ENCODE data around the gene ICAM5.
A peak's percentile ranks its signal among the peaks of the same experiment; 100 is the strongest.
"Not testable (repeated sequence)": the region's sequence is repeated elsewhere in the genome, so short reads cannot be mapped to it uniquely, and the experiment has no call there.

Gene ICAM5

GRCh38 chr19:10289836-10290356 lies at the start of gene ICAM5:
Gene ICAM5, plus strand, starts transcription at chr19:10289952. Its CDS starts 92 bp downstream, at chr19:10290044.
- no peak for DNase-seq

- DNase-seq = not testable (repeated sequence)
Observed at GRCh38 chr19:10241826-10242449, 47.8 kb upstream of the ICAM5 start.

- no peak for DNase-seq
Observed at GRCh38 chr19:10243606-10244005, 46.1 kb upstream of the ICAM5 start.

- no peak for DNase-seq
Observed at GRCh38 chr19:10245189-10245939, 44.4 kb upstream of the ICAM5 start.

- DNase-seq = no peak
Observed at GRCh38 chr19:10246511-10246910, 43.2 kb upstream of the ICAM5 start.

- DNase-seq = peak; percentile 84
Observed at GRCh38 chr19:10251792-10252694, 37.7 kb upstream of the ICAM5 start, which contains the start of gene MRPL4. Gene MRPL4, plus strand, starts transcription at chr19:10252214. Its CDS starts 40 bp downstream, at chr19:10252254.

- DNase-seq = no peak
Observed at GRCh38 chr19:10252707-10253106, 37.0 kb upstream of the ICAM5 start.

- DNase-seq = no peak
Observed at GRCh38 chr19:10254244-10254643, 35.5 kb upstream of the ICAM5 start.

GRCh38 chr19:10255358-10255757 lies 34.4 kb upstream of the ICAM5 start:
- no peak for DNase-seq

- no peak for DNase-seq
Observed at GRCh38 chr19:10256551-10256950, 33.2 kb upstream of the ICAM5 start.

GRCh38 chr19:10256970-10257615 lies 32.7 kb upstream of the ICAM5 start:
- DNase-seq = no peak

- DNase-seq = no peak
Observed at GRCh38 chr19:10258080-10258710, 31.6 kb upstream of the ICAM5 start.

GRCh38 chr19:10259162-10259905 lies 30.4 kb upstream of the ICAM5 start:
- no peak for DNase-seq

- no peak for DNase-seq
Observed at GRCh38 chr19:10260141-10260584, 29.6 kb upstream of the ICAM5 start.

- no peak for DNase-seq
Observed at GRCh38 chr19:10262771-10263170, 27.0 kb upstream of the ICAM5 start.

- no peak for DNase-seq
Observed at GRCh38 chr19:10266706-10267105, 23.0 kb upstream of the ICAM5 start.

- DNase-seq = no peak
Observed at GRCh38 chr19:10268071-10268470, 21.7 kb upstream of the ICAM5 start.

- DNase-seq = no peak
Observed at GRCh38 chr19:10269333-10270179, 20.2 kb upstream of the ICAM5 start.

GRCh38 chr19:10270180-10270615 lies 19.6 kb upstream of the ICAM5 start:
- DNase-seq = no peak
